ENCODE measurements around the gene PRPS2.

PRPS2 gene

GRCh38 chrX:12791257-12792228 is at the start of gene PRPS2:
Gene PRPS2 (plus strand): TSS chrX:12791412. CDS start chrX:12791498, 86 bp downstream.
- peak; percentile 52 for DNase-seq (ENCODE audit: low read depth)

- DNase-seq (ENCODE audit: low read depth) = no peak
Measured at GRCh38 chrX:12741416-12741815, 49.8 kb upstream of the PRPS2 start.

- DNase-seq (ENCODE audit: low read depth) = no peak
Measured at GRCh38 chrX:12747433-12747832, 43.8 kb upstream of the PRPS2 start.

- no peak for DNase-seq (ENCODE audit: low read depth)
Measured at GRCh38 chrX:12751887-12752286, 39.3 kb upstream of the PRPS2 start.

GRCh38 chrX:12753366-12753765 is 37.8 kb upstream of the PRPS2 start:
- no peak for DNase-seq (ENCODE audit: low read depth)

GRCh38 chrX:12758291-12758690 is 32.9 kb upstream of the PRPS2 start:
- DNase-seq (ENCODE audit: low read depth) = no peak

- DNase-seq (ENCODE audit: low read depth) = no peak
Measured at GRCh38 chrX:12767856-12768255, 23.4 kb upstream of the PRPS2 start.

- DNase-seq (ENCODE audit: low read depth) = no peak
Measured at GRCh38 chrX:12768491-12768890, 22.7 kb upstream of the PRPS2 start.

GRCh38 chrX:12770440-12770839 is 20.8 kb upstream of the PRPS2 start:
- DNase-seq (ENCODE audit: low read depth) = no peak

- peak; percentile 31 for DNase-seq (ENCODE audit: low read depth)
Measured at GRCh38 chrX:12771445-12772069, 19.7 kb upstream of the PRPS2 start.

GRCh38 chrX:12777670-12778069 is 13.5 kb upstream of the PRPS2 start:
- DNase-seq (ENCODE audit: low read depth) = no peak

GRCh38 chrX:12779534-12779933 is 11.7 kb upstream of the PRPS2 start:
- no peak for DNase-seq (ENCODE audit: low read depth)

GRCh38 chrX:12788645-12789044 is 2.6 kb upstream of the PRPS2 start:
- DNase-seq (ENCODE audit: low read depth) = no peak

GRCh38 chrX:12789976-12790375 is 1.2 kb upstream of the PRPS2 start:
- no peak for DNase-seq (ENCODE audit: low read depth)

GRCh38 chrX:12790885-12791256 is 341 bp upstream of the PRPS2 start:
- no peak for DNase-seq (ENCODE audit: low read depth)

- no peak for DNase-seq (ENCODE audit: low read depth)
Measured at GRCh38 chrX:12792711-12793110, 1.5 kb downstream of the PRPS2 start.

- no peak for DNase-seq (ENCODE audit: low read depth)
Measured at GRCh38 chrX:12794654-12795053, 3.4 kb downstream of the PRPS2 start.

GRCh38 chrX:12798601-12799000 is 7.4 kb downstream of the PRPS2 start:
- no peak for DNase-seq (ENCODE audit: low read depth)

- DNase-seq (ENCODE audit: low read depth) = no peak
Measured at GRCh38 chrX:12799118-12799517, 7.9 kb downstream of the PRPS2 start.

- DNase-seq (ENCODE audit: low read depth) = no peak
Measured at GRCh38 chrX:12802741-12803140, 11.5 kb downstream of the PRPS2 start.

- no peak for DNase-seq (ENCODE audit: low read depth)
Measured at GRCh38 chrX:12804655-12805054, 13.4 kb downstream of the PRPS2 start.

- no peak for DNase-seq (ENCODE audit: low read depth)
Measured at GRCh38 chrX:12805333-12805732, 14.1 kb downstream of the PRPS2 start.

- DNase-seq (ENCODE audit: low read depth) = no peak
Measured at GRCh38 chrX:12811658-12812057, 20.4 kb downstream of the PRPS2 start.

All from stimulated activated CD8-positive, alpha-beta memory T cell treated with anti-CD3 and anti-CD28 coated beads, Interleukin-12 subunit alpha, Interleukin-12 subunit beta, amount 100 ng/mL, for 1 hour (primary cell).